ENCODE results near the gene TBCD.

The TBCD gene

DNA sequence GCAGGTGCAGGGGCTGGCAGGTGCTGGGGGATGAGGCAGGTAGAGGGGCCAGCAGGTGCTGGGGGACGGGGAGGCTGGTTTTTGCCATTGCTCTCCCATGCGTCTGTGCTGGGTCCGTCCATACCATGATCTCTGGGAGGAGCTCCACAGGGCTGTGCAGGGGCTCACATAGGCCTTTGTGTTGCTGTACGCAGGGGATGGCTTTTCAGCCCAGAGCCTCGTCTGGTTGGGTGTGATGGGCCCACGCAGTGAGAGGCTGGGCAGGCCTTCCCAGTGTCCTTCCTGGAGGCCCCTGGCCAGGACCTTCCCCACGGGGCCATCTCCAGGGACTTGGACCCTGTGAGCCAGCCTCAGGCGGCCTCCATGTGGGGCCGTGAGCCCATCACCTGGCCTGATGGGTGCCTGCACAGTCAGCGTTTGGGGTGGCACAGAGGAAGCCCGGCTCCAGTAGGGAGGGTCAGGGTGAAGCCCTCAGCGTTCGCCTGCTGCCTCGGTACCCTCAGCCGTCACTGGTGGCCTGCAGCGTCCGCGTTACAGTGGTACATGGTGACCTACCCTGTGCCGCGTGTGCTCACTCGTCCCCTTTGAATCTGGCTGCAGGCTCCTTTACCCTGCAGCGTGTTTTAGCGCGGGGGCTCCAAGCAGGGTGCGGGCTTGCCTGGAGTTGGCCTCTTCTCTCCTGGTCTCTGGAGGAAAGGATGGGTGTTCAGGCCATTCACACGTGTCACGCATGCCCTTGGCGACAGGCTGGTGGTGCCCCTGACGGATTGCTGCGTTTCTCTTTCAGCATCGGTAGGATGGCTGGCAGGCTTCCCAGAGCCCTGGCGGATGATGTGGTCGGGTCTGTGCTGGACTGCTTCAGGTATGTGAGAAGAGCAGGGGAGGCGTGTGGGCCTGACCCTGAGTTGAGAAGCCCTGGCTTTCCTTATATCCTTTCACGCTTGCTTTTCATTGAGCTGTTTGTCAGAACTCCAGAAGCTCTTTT is 57.3 kb downstream of the TBCD start:
- H3K4me3 ChIP-seq (ENCODE audit: low read depth, low read length) = no peak overlapping the region

DNA sequence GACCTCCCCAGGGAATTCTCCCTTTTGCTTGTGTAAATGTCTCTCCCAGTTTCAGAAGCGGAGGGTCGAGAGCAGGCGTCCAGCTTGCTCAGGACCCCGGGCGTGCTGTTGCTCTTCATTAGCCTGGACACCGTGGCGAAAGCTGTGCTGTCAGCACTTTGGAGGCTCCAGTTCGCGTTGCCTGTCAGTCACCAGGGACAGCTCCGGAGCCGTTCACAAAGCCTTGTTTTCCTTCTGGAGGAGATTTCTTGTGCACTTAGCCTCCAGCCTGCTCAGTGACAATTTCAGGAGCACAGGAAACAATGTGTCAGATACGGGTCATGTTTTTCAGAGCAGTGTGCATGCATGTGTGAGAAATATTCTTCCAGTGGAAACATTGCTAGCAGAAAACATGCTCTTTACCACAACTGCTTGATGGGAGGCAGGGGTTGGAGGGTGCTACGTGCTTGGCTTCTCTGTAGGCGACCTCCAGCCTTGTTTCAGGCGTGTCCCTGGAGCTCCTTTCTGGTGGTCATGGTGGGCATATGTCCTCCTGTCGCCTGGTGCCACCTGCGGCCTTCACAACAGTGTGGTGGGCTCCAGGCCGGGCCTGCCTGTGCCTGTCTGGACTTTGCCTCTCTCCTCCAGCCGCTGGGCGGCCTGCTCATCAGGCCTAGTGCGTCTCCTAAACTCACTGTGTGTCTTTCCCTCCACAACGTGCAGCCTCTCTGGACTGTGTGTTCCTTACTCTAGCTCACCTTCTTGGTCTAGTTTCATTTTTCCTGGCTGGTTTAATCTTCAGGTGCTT is 59.0 kb downstream of the TBCD start:
- no peak overlapping the region for H3K4me3 ChIP-seq (ENCODE audit: low read depth, low read length)

DNA sequence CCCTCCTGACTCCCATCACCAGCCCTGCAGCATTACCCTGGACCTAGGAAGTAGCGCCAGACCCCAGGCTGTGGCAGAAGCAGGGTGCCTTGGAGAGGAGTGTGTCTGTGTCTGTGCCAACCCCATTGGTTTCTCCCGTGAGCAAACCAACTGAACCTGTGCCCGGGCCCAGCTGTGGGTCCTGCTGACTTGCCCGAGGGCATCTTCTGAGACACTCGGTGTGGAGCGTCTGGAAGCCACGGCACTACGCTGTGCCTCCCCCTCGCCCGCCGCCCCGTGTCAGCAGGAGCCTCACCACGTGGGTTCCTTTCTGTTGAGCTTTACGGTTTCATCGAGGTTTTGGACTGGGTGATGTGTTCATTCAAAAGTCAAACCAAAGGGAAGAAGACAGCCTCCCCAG is 60.2 kb downstream of the TBCD start:
- no peak overlapping the region for H3K4me3 ChIP-seq (ENCODE audit: low read depth, low read length)

DNA sequence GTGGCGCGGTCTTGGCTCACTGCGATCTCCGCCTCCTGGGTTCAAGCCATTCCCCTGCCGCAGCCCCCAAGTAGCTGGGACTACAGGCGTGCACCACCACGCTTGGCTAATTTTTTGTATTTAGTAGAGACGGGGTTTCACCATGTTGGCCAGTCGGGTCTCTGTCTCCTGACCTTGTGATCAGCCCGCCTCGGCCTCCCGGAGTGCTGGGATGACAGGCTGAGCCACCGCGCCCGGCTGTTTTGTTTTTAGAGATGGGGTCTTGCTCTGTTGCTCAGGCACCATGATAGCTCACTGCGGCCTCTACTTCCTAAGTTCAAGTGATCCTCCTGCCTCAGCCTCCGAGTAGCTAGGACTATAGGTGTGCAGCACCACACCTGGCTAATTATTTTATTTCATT is 60.7 kb downstream of the TBCD start:
- H3K4me3 ChIP-seq (ENCODE audit: low read depth, low read length) = no peak overlapping the region

DNA sequence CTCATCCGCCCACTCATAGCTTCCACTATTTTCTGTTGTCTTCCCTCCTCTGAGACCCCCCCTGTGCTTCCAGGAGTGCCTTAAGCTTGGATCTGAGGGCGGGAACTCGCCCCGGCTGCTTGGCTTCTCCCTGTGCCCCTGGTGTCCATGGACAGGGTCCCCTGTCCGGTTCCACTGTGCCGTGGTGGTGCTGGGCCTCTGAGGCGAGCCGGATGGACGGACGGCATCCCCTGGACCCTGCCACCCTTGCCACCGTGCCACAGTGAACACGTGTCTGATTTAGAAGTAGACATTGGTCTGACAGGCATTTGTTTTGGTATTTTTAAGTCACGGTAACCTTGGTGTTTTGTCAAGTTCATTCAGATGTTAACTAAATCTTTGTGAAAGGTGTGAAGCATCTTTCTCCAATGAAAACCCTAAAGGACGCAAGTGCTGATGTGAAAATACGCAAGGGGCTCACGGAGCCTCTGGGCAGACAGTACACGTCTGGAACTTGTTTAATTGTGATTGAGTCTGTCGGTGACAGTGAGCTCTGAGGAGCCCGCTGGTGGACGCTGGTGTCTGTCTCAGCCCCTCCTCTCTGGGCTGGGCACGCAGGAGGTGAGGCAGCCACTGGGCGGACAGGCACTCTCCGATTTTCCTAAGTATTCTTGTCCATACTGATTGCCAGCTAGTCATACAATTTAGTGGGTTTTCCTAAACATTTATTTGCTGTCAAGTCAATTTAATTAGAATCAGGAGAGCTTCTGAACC is 61.6 kb downstream of the TBCD start:
- no peak overlapping the region for H3K4me3 ChIP-seq (ENCODE audit: low read depth, low read length)

DNA sequence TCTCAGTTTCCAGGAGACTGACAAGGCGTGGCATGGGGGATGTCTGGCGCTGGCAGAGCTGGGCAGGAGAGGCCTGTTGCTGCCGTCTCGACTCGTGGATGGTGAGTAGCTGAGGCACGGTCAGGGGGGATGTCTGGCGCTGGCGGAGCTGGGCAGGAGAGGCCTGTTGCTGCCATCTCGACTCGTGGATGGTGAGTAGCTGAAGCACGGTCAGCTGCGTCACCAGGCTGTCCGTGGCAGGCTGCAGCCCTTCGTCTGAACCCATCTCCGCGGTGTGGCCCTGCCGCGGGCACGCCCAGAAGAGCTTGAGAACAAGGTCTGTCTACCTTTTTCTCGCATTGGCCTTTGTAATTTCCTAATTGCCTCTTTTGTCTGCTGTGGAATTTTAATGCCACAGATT is 63.0 kb downstream of the TBCD start:
- no peak overlapping the region for H3K4me3 ChIP-seq (ENCODE audit: low read depth, low read length)

DNA sequence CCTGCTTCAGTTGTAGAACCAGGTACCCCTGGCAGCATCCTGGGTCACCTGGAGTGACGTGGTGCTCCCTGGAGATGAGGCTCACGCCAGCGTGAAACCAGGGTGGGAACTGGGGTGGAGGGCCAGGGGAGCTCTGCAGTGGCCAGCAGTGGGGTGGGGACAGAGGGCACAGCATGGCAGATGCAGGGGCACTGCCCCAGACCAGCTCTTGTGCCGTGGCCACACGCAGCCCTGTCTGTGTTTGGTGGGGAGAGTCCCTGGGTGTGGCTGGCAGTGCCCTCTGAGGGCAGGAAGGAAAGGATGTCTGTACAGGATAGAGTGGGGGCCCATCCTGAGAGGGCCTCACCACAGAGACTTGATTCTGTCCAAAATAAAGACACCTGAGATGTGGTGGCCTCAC is 63.5 kb downstream of the TBCD start:
- H3K4me3 ChIP-seq (ENCODE audit: low read depth, low read length) = no peak overlapping the region

DNA sequence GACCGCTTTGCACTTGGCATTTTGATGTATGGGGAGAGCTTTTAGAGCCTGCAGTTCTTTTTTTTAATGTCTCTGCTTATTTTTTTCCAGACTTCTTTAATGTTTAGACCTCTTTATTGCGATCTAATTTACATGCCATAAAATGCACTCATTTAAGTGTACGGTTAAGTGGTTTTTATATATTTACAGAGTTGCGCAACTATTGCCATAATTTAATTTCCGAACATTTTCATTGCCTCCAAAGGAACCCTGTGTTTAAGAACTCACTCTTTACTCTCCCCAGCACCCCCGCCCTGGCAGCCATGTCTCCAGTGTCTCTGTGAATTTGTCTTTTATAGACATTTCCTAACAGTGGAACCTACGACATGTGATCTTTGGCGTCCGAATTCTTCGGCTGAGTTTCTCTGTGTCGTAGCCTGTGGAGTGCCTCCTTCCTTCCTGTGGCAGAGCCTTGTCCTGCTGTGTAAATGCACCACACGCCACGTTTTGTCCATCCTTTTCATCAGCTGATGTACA is 64.0 kb downstream of the TBCD start:
- H3K4me3 ChIP-seq (ENCODE audit: low read depth, low read length) = no peak overlapping the region

DNA sequence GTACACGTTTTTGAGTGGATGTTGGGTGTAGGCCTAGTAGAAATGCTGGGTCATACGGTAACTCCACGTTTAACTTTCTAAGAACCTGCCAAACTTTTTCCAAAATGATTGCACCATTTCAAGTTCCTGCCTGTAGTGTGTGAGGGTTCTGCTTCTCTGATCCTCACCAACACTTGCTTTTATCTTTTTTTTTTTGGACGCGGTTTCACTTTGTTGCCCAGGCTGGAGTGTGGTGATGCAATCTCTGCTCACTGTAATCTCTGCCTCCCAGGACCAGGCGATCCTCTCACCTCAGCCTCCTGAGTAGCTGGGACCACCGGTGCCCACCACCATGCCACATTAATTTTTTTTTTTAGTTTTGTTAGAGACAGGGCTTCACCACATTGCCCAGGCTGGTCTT is 64.5 kb downstream of the TBCD start:
- H3K4me3 ChIP-seq (ENCODE audit: low read depth, low read length) = no peak overlapping the region

DNA sequence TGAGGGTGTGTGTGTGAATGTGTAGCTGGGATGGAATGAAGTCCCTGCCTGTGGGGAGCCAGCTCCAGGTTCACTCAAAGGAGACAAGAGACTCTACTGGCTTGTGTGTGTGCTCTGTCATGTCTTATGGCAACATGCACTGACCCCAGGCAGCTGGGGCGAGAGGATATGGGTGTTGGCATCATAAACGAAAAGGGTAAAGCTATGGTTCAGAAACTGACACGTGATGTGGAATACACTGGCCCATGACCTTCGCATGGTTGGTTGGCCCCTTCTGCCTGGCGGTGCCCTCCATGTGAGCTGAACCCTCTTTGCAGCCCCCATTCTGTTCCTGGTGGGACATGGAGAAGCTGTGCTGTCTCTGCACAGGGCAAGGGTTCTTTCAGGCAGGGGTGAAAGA is 66.1 kb downstream of the TBCD start:
- H3K4me3 ChIP-seq (ENCODE audit: low read depth, low read length) = no peak overlapping the region

DNA sequence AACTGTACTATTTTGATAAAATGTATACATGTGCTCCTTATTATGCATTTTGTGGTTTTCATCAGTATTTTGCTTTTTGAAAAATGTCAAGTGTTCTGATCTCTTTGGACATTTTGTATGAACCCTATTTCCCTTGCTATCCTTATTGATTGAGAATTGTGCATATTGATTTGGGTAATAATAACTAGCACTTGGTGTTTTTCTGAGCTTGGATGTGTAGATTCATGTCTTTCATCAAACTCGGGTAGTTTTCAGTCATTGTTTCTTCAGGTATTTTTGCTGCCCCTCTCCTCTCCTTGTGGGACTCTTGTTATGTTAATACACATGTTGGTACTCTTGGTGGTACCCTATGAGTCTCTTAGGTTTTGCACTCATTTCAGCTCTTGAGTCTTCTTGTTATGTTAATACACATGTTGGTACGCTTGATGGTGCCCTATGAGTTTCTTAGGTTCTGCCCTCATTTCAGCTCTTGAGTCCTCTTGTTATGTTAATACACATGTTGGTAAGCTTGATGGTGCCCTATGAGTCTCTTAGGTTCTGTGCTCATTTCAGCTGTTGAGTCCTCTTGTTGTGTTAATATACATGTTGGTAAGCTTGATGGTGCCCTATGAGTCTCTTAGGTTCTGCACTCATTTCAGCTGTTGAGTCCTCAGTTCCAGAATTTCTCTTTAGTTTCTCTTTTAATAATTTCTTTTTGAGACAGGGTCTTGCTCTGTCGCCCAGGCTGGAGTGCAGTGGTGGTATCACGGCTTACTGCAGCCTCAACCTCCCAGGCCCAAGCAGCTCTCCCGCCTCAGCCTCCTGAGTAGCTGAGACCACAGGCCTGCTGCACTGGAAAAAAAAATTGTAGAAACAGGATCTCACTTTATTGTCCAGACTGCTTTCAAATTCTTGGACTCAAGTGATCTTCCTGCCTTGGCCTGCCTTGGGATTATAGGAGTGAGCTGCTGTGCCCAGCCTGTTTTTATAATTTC is 68.7 kb downstream of the TBCD start:
- no peak overlapping the region for H3K4me3 ChIP-seq (ENCODE audit: low read depth, low read length)

DNA sequence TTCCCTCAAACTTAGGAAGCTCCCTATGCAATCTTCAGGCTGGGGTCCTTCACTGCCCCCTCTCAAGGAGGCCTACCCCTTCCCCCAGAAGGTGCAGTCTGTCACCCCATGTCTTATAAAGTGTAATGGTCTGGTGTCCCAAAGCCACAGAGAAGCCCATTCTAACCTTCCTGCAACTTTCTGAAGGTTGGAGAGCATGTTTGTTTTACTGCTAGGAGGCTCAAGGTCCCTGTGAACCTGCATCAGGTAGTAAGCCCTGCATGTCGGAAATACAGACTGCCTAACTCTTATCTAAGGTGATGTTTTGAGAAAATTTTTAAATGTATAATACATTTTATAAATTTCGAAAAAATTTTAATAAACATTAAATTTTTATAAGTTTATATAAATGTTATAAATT is 69.7 kb downstream of the TBCD start:
- no peak overlapping the region for H3K4me3 ChIP-seq (ENCODE audit: low read depth, low read length)

DNA sequence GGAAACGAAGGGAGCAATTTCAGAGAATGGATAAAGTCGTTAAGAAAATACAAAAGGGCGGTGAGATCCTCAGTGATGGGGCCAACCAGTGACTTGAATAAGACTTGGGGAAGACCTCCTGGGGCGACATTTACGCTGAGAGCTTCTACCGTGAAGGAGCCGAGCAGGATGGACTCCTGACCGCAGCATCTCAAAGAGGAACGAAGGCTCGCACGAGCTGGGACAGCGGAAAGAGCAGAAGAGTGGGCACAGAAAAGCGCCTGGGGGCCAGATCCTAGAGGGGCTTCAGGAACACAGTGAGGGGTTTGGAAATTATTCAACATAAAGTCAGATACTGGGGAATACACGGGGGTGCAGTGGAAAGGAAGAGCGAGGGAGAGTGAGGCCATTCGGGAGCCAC is 70.4 kb downstream of the TBCD start:
- no peak overlapping the region for H3K4me3 ChIP-seq (ENCODE audit: low read depth, low read length)

DNA sequence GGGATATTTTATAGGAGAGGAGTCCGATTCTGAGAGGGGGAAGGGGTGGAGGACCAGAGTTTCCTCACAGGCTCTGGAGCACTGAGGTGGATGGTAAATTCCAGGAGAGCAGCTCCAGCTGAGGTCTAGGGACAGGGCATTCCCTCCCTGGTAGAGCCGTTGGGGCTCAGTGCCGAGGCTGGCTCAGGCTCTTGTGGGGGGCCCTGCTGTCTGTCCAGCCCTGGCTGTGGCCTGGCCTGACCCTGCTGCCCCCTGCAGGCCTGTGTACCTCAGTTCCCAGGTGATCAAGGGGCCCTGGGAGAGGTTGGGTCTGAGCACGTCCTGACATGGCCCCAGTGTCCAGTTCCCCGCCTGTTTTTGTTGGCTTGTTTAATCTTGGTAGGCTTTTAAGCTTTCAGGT is 71.1 kb downstream of the TBCD start:
- no peak overlapping the region for H3K4me3 ChIP-seq (ENCODE audit: low read depth, low read length)

DNA sequence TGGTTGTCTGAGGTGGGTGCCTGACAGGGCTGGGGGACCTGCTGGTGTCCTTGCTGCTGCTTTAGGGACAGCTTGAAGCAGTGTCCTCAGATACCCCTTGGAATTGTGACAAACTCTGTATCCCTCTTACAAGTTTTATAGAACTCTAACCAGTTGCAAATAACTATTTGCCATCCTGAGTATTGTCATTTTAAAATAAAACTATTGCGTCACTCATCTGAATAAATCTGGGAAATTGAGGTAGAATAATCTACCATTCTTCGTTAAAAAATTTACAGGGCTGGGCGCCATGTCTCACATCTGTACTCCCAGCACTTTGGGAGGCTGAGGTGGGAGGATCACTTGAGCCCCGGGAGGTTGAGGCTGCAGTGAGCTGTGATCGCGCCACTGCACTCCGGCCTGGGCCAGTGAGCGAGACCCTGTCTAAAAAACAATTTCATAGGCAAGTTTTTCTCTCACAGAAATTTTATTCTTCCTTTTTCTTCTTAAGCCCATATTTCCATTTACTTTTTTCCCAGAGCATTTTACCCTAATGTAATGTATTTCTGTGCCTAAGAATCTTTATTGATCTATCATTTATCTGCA is 73.8 kb downstream of the TBCD start:
- H3K4me3 ChIP-seq (ENCODE audit: low read depth, low read length) = no peak overlapping the region

DNA sequence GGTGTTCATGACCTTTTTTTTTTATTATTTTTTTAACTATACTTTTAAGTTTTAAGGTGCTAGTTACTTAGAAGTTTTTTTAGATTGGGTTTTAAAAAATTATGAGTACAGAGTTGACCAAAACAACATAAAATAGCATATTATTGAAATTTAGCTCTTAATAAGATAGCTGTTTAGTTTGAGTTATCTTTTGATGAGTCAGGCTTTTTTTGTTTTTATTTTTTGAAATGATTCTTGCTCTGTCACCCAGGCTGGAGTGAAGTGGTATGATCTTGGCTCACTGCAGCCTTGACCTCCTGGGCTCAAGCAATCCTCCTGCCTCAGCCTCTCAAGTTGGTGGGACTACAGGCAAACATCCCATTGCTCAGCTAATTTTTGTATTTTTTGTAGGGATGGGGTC is 74.3 kb downstream of the TBCD start:
- no peak overlapping the region for H3K4me3 ChIP-seq (ENCODE audit: low read depth, low read length)

DNA sequence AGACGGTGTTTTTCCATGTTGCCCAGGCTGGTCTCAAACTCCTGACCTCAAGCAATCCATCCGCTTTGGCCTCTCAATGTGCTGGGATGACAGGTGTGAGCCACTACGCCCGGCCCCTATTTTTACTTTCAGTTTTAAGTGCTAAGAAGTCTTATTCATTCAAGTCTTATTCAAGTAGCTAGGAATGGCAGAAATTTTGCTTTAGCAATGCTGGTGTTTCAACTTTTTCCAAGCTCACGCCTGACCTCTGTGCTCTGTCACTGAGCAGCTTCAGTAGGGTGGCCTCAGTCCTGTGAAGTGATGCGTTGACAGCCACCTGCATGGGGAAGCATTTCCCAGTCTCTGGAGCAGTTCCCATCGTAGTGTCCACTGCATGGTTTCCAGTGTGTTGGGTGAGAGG is 75.1 kb downstream of the TBCD start:
- no peak overlapping the region for H3K4me3 ChIP-seq (ENCODE audit: low read depth, low read length)

DNA sequence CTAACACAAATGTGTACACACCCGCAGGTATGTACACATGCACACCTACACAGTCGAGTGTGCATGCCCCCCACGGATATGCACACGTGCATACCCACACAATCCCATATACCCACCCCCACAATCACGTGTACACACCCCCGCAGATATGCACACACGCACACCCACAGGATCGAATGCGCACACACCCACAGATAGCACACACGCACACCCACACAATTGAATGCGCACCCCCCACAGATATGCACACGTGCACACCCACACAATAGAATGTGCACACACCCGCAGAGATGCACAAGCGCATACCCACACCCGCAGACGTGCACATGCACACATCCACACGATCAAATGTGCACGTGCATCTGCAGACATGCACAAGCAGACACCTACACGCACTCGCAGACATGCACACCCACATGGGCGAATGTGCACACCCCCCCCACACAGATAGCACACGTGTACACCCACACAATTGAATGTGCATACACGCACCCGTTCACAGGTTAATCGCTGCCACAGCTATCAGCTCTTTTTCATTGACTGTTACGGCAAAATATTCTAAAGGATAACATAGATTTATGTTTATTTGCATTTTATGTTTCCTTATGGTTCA is 77.1 kb downstream of the TBCD start:
- no peak overlapping the region for H3K4me3 ChIP-seq (ENCODE audit: low read depth, low read length)

DNA sequence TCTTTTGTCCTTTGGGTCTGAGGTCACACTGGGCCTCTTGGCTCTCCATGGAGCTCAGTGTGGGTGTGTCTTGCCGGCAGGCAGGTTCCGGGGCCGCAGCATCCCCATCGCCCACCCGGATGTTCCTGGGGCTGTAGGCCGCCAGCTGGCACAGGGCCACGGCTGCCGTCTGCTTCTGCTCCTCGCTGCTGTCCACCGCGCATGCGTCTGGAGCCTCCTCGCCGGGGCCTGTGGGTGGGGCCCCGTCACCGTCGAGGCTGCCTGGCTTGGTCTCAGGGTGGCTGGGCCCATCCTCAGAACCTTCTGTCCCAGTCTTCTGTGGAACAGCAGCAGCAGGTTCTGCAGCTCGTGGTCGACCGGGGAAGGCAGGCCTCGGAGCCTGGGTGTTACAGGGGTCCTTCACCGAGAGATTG is 78.4 kb downstream of the TBCD start:
- H3K4me3 ChIP-seq (ENCODE audit: low read depth, low read length) = no peak overlapping the region
